GM18909 (cell line): ENCODE data around the gene SPATA2.
"Not testable (repeated sequence)": the region's sequence is repeated elsewhere in the genome, so short reads cannot be mapped to it uniquely, and the experiment has no call there.

Source experiments
- ATAC-seq: cut with Tn5 transposase; IDR thresholded peaks from one replicate; pipeline ENCODE4 v1.9.1; 2021; ENCODE audit warnings: mild to moderate bottlenecking; ENCODE audit not compliant: unreplicated experiment, poor library complexity

SPATA2 gene, protein sequence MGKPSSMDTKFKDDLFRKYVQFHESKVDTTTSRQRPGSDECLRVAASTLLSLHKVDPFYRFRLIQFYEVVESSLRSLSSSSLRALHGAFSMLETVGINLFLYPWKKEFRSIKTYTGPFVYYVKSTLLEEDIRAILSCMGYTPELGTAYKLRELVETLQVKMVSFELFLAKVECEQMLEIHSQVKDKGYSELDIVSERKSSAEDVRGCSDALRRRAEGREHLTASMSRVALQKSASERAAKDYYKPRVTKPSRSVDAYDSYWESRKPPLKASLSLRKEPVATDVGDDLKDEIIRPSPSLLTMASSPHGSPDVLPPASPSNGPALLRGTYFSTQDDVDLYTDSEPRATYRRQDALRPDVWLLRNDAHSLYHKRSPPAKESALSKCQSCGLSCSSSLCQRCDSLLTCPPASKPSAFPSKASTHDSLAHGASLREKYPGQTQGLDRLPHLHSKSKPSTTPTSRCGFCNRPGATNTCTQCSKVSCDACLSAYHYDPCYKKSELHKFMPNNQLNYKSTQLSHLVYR

DNA sequence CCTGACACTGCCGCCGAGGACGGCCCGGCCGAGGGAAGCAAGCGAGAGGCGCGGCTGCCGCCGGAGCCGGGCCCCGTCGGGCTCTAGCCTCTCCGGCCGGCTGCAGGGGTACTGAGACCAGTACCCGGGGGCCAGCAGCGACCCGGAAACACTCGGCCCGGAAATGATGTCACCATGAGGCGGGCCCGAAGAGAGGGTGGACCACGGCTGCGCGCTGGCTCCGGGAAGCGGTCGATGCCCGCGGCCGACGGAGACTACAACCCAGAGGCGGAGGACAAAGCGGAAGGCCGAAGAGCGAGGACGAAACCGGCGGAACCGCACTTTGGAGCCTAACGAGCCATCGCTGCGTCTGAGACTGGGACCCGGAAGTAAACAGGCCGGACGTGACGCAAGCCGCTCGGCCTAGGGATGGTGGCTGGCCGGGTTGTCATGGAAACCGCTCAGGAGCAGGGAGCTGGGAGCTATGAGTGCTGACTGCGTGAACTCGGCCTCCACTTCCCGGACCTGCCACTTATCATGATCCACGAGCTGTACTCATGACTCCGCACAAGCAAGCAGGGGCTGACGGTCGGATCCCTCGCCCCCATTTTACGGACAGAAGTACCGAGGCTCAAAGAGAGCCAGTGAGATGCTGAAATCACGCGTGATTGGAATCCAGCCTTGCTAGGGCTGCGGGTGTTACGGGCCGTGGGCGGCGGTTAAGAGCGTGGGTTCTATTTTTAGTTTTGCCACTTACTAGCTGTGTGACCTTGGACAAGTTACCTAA, at the start of gene SPATA2:
Gene SPATA2 (minus strand): TSS at position 150 of the 766 bp plus-strand sequence. CDS start 7,039 bp downstream, outside the sequence.
- ATAC-seq: peak; percentile 86

DNA sequence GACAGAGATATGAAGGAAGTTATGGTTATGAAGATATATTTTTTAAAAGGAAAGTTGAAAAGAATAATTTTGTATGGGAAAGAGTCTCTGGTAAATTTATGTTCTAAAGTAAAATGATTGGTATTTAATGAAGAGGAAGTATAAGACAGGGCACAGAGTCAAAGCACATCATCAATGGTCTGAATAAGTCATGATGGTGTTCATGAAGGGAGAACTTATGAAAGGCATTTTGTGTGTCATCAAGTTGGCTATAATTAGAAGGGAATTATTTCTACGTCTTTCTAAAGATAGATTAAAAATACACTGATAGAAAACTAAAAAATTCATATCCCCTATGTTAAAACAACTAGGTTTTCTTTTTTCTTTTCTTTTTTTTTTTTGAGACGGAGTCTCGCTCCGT, 46.1 kb upstream of the SPATA2 start:
- ATAC-seq: no peak

DNA sequence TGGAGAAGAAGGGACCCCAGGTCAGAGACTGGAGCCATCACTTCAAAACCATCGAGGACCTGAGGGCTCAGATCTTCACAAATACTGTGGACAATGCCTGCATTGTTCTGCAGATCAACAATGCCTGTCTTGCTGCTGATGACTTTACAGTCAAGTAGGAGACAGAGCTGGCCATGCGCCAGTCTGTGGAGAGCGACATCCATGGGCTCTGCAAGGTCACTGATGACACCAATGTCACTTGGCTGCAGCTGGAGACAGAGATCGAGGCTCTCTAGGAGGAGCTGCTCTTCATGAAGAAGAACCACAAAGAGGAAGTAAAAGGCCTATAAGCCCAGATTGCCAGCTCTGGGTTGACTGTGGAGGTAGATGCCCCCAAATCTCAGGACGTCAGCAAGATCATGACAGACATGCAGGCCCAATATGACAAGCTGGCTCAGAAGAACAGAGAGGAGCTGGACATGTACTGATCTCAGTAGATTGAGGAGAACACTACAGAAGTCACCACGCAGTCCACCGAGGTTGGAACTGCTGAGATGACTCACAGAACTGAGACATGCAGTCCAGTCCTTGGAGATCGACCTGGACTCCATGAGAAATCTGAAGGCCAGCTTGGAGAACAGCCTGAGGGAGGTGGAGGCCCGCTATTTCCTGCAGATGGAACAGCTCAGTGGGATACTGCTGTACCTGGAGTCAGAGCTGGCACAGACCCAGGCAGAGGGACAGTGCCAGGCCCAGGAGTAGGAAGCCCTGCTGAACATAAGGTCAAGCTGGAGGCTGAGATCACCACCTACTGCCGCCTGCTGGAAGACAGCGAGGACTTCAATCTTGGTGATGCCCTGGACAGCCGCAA, 42.0 kb upstream of the SPATA2 start:
- not testable (repeated sequence) for ATAC-seq

DNA sequence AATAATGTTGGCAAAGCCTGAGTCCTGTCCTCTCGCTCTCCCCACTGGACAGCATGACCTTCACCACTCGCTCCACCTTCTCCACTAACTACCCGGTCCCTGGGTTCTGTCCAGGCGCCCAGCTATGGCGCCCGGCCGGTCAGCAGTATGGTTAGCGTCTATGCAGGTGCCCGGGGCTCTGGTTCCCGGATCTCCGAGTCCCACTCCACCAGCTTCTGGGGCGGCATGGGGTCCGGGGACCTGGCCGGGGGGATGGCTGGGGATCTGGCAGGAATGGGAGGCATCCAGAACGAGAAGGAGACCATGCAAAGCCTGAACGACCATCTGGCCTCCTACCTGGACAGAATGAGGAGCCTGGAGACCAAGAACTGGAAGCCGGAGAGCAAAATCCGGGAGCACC, 41.4 kb upstream of the SPATA2 start:
- no peak for ATAC-seq

DNA sequence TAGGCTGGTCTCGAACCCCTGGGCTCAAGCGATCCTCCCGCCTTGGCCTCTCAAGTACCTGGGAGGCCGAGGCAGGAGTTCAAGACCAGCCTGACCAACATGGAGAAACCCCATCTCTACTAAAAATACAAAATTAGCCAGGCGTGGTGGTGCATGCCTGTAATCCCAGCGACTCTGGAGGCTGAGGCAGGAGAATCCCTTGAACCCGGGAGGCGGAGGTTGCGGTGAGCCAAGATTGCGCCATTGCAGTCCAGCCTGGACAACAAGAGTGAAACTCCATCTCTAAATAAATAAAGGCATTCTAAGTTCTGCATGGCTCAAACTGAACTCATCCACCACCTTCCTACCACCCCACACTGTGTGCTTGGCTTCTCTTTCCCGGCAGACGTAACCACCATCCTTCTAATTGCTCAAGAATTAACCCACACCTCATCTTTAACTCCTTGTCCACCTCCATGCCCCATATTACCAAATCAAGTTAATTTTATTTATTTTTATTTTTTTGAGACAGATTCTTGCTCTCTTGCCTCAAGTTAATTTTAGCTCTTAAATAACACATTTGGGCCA, 40.6 kb upstream of the SPATA2 start:
- not testable (repeated sequence) for ATAC-seq

DNA sequence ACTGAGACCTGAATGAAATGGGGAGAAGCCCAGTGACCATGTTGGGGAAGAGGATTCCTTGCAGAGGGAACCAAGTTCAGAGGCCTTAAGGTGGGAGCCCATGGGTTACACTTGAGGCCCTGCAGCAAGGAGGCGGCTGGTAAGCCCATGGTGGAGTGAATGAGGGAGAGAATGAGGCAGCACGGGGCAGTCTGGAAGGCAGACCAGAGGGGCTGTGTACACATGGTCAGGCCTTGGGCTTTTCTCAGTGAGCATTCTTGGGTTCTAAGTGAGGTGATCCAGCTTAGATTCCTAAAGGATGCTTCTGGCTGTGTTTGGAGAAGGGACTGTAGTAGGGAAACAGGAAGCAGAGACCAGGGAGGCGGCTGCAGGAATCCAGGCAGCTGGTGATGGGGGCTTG, 39.8 kb upstream of the SPATA2 start:
- no peak for ATAC-seq

DNA sequence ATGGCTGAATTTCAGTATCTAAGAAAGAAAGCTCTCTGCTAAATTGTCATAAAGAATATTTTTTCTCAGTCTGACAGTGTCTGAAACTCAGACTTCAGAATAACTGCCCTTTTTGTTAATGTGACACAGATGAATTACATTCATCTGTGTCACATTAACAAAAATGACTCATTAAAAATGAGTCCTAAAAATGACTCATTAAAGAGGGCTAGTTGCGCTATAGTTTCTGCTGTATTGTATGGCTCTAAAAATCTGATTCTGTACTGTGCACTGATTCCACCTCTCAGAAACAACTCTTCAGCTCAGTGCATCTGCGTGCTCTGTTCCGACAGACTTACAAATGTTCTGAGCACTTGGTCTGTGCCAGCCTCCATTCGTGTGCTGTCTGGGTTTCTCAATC, 35.8 kb upstream of the SPATA2 start:
- no peak for ATAC-seq

DNA sequence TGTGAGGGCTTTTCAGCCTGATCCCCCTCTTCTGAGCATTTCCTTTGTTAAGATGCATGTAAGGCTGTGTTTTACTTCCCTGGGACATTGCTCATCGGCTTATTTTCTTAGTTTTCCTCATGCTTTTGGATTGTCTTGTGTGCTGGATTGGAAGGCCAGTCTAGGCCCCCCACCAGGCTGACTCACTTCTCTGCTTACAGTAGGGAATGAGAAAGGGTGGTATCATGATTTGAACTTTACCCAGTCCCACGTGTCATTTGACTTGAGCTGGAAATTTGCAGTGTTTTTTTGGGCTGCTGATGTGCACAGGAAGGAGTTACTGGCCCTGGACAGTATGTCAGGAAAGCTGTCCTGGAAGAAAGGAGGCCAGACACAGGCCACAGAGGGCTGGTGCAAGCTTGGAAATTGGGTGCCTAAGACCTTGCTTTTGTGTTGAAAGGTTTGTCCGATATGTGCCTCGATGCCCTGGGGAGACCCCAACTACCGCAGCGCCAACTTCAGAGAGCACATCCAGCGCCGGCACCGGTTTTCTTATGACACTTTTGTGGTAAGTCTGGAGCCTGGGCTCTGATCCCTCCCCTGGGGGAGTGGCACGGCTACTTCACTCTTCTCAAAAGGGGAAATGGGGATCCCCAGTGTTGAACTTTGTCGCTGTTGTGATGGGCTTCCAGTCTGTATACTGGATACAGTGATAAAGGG, 33.6 kb upstream of the SPATA2 start:
- no peak for ATAC-seq

DNA sequence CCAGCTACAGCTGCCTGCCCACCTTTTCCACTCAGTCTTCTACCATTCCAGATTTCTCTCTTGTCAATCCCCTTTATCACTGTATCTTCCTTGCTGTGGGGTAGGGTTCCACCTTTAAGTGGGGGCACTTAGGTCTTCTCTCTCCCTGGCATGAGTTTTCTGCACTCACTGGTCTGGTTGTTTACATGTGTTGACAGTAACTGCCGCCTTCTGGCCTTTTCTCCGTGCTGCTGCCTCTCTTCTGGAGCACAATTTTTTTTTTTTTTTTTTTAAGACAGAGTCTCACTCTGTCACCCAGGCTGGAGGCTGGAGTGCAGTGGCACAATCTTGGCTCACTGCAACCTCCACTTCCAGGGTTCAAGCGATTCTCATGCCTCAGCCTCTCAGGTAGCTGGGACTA, 32.8 kb upstream of the SPATA2 start:
- ATAC-seq: no peak

DNA sequence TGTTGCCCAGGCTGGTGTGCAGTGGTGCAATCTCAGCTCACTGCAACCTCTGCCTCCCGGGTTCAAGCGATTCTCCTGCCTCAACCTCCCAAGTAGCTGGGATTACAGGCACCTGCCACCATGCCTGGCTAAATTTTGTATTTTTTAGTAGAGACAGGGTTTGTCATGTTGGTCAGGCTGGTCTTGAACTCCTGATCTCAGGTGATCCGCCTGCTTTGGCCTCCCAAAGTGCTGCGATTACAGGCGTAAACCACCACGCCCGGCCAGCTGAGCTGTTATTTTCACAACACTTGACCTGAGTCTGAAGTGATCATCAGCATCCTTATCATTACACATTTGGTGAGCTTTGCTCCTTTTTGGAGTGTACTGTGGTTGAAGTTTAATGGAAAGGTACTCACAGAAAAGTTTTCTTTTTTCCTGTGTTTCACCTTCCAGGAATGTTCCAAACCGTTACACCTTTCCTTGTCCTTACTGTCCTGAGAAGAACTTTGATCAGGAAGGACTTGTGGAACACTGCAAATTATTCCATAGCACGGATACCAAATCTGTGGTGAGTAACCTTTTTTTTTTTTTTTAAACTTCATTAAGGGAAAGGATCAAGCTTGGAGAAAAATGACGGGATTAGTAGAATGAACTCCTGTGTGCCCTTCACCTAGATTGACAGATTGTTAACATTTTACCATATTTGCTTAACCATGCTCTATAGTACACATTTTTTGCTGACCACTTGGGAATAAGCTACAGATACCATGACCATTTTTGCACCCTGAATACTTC, 30.6 kb upstream of the SPATA2 start:
- ATAC-seq: no peak

DNA sequence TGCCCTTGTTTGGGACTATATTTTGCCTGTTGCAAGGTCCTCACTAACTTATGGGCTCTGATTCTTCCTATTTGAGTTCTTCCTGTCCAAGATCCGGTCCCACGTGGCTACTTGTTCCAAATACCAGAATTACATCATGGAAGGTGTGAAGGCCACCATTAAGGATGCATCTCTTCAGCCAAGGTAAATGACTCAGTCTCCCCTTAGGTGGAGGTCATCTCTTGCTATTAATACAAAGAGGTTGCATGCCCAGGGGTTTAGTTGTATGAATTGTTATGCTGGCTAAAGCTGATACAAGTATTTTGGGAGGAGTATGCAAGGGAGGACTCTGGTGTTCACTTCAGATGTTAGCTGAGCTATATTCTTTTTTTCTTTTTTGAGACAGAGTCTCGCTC, 30.0 kb upstream of the SPATA2 start:
- ATAC-seq: no peak

DNA sequence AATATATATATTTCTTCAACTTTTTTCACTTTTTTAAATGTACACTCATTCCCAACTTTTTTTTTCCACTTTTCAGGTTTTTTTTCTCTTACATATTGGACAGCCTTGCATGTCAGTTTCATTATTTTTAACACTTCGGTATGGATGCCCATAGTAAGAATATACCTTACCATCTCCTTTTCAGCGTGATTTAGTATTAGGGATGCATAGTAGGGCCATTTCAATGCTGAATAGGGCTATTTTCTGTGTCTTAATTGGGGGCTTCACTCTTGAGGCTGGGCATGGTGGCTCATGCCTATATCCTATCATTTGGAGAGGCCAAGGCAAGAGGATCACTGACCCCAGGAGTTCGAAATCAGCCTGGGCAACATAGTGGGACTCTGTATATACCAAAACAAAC, 27.6 kb upstream of the SPATA2 start:
- no peak for ATAC-seq

DNA sequence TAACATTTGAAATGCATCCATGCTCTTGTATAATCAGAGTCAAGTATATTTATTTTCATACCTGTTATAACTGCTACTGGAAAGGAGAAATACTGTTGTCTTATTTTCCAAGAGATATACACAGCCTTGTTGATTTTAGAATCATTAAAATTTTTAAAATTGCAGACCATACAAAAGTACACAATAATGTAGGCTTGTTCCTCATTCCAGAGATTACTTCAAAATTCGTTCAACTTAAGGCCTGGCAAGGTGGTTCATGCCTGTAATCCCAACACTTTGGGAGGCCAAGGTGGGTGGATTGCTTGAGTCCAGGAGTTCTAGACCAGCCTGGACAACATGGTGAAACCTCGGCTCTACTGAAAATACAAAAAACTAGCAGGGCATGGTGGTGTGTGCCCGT, 27.0 kb upstream of the SPATA2 start:
- ATAC-seq: no peak

DNA sequence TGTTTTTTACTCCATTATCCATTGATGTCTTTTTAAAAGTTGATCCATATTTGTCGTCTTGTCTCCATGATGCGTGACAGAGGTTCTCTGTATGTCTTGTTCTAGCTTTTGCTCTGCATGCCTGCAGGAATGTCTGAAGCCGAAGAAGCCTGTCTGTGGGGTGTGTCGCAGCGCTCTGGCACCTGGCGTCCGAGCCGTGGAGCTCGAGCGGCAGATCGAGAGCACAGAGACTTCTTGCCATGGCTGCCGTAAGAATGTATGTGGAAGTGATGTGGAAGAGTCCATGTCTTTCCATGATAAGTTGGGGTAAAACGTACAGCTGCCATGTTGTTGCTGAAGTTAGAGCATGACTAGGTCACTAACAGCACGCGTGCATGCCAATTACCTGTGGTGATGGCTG, 26.1 kb upstream of the SPATA2 start:
- no peak for ATAC-seq

DNA sequence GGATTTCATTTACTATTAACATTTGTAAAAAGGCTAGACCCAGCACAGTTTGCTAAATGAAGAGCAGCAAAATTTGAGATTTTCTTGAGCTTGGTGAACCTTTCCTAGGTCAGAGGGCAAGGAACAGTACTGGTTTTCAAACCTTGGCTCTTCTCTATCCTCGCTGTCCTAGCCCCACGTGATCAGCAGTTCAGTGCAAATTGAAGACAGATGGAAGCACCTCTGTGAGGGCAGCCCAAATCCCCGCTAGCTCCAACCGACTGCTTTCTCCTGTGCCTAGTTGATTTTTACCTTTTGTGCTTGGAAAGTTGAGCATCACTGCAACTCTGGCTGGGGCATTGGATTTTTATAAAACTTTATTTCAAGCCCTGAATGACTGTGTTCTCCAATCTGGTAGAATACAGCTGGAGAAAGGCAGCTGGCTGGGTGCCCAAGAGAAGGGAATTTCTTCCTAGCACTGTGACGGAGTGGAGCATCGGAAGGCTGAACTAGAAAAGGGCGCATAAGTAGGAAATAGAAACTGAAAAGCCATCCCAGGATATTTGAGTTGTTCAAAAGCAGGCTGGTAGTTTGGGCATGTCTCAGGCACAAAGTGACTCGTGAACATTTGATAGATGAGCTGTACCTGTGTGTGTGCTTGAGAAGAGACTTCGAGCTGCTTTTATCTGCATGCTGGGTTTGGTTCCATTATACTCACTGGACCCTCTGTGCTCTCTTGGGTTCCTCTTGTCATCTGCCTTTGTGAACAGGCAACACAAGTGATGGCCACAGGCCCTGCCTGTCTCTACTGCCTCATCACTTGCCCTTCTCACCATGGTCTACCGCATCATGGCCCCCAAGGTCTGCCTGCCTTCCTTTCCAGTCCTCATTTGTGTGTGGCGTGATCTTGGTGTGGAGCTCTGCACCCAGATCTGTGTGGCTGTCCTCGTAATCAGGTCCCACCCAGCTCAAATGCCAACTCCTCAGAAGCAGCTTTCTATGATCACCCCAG, 23.1 kb upstream of the SPATA2 start:
- ATAC-seq: no peak

DNA sequence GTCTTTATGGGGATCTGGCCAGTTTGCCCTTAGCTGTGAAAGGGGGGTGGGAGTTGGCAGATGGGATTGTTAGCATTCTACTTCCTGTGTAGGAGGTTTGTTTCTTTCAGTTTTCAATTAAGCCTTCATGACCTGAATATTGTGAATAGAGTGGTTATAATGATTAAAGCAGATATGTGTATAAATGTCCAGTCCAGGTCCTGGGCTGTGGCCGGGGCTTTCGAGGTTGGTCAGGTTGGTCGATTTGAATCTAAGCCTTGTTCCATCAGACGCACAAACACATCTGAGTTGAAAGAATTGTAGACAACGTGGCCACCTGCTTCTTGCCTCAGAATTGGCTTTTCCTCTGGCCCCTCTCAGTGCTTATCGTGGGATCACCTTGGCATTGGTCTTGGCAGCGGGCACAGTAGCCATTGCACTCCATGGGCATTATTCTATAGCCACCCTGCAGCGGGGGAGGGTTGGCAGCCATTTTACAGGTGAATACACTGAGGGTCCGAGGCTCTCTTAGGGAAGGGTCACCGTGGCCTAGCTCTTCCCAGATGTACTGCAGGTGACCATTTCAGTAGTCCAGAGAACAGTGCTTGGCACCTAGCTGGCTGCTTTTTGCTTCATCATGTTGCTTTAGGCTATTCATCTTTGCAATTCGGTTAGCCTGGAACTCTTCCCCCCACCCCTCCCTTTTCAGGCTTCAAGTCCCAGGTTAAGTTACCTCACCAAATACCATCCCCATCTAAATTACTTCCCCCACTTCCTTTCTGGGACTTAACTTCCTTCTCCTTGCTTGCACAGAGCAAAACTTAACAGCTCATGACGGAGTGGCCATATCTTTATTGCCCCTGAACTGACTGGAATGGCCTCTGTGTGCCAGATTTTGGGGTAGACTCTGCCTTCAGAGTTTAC, 21.9 kb upstream of the SPATA2 start:
- ATAC-seq: peak; percentile 11
